Lower lobe of right lung (tissue), 2 donors: Measurements from ENCODE around the gene CSTB. TPM values are rescaled to one million over a fixed set of nuclear protein-coding genes. Genes with fewer than 3 reads are reported as not detected.
A peak's percentile ranks its signal among the peaks of the same experiment; 100 is the strongest.

Experiments
- ATAC-seq, 2 donors: fragments of 200-7000 bp; cut with Tn5 transposase; one replicate each; pipeline ENCODE4 v1.9.1; 2020 to 2022; ENCODE audit warnings: mild to moderate bottlenecking in 2 of 2, moderate library complexity in 2 of 2
- DNase-seq: peaks from one replicate; pipeline ENCODE4 v3.0.0-alpha.2; 2020
- H3K27ac ChIP-seq: fragments of 200-600 bp; one replicate; pipeline ENCODE4 v1.8.0; 2022
- H3K27me3 ChIP-seq: fragments of 200-600 bp; one replicate; pipeline ENCODE4 v1.8.0; 2022; ENCODE audit warnings: low read depth
- H3K36me3 ChIP-seq: fragments of 200-600 bp; one replicate; pipeline ENCODE4 v1.8.0; 2022; ENCODE audit warnings: mild to moderate bottlenecking
- H3K4me1 ChIP-seq: fragments of 200-600 bp; one replicate; pipeline ENCODE4 v1.8.0; 2022
- H3K4me3 ChIP-seq: fragments of 200-600 bp; one replicate; pipeline ENCODE4 v1.8.0; 2022; ENCODE audit warnings: mild to moderate bottlenecking
- H3K9me3 ChIP-seq: fragments of 200-600 bp; one replicate; pipeline ENCODE4 v1.8.0; 2022
- intact Hi-C: fragments of 100-400 bp; cut with DNase I; formaldehyde crosslinking; loops from one replicate; pipeline ENCODE4 v1.11.0; 2022
- total RNA-seq: library from RNA; stranded (reverse); fragmentation: NEBNext Ultra II Directional; extraction: Animal tissue kit (Norgen Biotek cat#: 25700); gene quantifications from one replicate; pipeline ENCODE4 v1.2.1, GENCODE V29; 2021
- TF ChIP-seq, protein P1 (sequence below): fragments of 200-600 bp; IDR thresholded peaks from one replicate; pipeline ENCODE4 v1.8.0; 2022; ENCODE audit warnings: antibody characterized with exemption, mild to moderate bottlenecking
- donor health status: DM: no; HTN: yes; CAD: no; lungs with severe emphysema.

The CSTB gene
- total RNA-seq, 1 donor from 2014 or later, result 154 TPM

- intact Hi-C loops, result no loop called here
- Histone ChIP-seq H3K27me3 (no peaks in the 10 kb centered on the region), H3K27ac (no peak overlapping the region), H3K4me3 (no peak overlapping the region), H3K4me1 (peaks cover 24% of the 10 kb centered on the region), H3K36me3 (peaks cover 20% of the 10 kb centered on the region), H3K9me3 (no peaks in the 10 kb centered on the region)
- DNase-seq (no peak), ATAC-seq (no peak)
- TF ChIP-seq, protein P1, sequence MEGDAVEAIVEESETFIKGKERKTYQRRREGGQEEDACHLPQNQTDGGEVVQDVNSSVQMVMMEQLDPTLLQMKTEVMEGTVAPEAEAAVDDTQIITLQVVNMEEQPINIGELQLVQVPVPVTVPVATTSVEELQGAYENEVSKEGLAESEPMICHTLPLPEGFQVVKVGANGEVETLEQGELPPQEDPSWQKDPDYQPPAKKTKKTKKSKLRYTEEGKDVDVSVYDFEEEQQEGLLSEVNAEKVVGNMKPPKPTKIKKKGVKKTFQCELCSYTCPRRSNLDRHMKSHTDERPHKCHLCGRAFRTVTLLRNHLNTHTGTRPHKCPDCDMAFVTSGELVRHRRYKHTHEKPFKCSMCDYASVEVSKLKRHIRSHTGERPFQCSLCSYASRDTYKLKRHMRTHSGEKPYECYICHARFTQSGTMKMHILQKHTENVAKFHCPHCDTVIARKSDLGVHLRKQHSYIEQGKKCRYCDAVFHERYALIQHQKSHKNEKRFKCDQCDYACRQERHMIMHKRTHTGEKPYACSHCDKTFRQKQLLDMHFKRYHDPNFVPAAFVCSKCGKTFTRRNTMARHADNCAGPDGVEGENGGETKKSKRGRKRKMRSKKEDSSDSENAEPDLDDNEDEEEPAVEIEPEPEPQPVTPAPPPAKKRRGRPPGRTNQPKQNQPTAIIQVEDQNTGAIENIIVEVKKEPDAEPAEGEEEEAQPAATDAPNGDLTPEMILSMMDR, result no peak
These were observed 32.3 kb upstream of the CSTB start for GRCh38 chr21:43808367-43808766.

GRCh38 chr21:43806017-43806710, 30.1 kb upstream of the CSTB start:
- H3K9me3 ChIP-seq, result no peaks in the 10 kb centered on the region
- no peak overlapping the region for H3K27ac ChIP-seq
- intact Hi-C loops, result no loop called here
- ATAC-seq (no peak), DNase-seq (no peak)
- peaks cover 42% of the 10 kb centered on the region for H3K36me3 ChIP-seq
- H3K4me1 ChIP-seq, result peaks cover 6% of the 10 kb centered on the region
- no peak overlapping the region for H3K4me3 ChIP-seq
- H3K27me3 ChIP-seq, result no peaks in the 10 kb centered on the region
- TF ChIP-seq, protein P1, result no peak

- ATAC-seq, result no peak
- H3K36me3 ChIP-seq, result peaks cover 50% of the 10 kb centered on the region
- peak; percentile 71 for DNase-seq
- H3K27me3 ChIP-seq, result no peaks in the 10 kb centered on the region
- intact Hi-C loops, result no loop called here
- H3K9me3 ChIP-seq, result no peaks in the 10 kb centered on the region
- peak overlapping the region; percentile 11 for H3K27ac ChIP-seq
- no peaks in the 10 kb centered on the region for H3K4me1 ChIP-seq
- TF ChIP-seq, protein P1, result no peak
- no peak overlapping the region for H3K4me3 ChIP-seq
These were observed 29.2 kb upstream of the CSTB start for GRCh38 chr21:43805275-43805800.

DNA sequence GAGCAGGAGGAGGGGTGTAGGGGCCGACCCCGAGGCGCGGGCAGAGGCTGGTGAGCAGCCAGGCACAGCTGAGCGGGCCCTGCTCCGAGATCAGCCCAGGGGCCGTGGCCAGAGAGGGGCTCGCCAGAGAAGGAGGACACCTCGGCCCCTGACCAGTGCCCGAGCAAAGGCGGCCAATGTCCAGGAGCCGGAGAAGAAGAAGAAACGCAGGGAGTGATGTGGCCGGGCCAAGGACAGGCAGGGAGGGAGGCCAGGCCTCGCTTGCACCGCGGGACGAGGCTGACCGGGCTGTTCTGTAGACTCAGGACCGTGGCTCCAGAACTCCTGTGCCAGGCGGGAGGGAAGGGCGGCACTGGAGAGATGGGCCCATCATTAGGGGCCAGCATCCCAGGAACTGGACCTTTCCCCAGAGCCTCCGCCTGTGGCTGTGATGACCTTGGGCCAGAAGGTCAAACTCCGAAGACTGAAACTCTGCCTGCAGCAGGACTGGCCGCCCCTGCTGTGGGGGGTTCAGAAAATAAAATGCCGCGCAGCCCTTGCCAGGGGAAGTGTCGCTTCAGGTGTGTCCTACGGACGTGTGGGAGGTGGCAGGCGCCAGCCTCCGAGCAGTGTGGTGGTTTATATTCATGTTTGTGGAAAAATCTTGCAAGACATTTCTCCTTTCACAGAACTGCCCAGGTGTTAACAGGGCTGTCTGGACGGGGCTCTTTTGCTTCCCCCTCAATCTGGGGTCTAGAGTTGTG, 27.6 kb upstream of the CSTB start:
- Histone ChIP-seq H3K36me3 (peaks cover 61% of the 10 kb centered on the region), H3K4me1 (no peaks in the 10 kb centered on the region), H3K9me3 (no peaks in the 10 kb centered on the region), H3K4me3 (no peak overlapping the region), H3K27ac (no peak overlapping the region), H3K27me3 (no peaks in the 10 kb centered on the region)
- DNase-seq, result no peak
- TF ChIP-seq, protein P1, result no peak
- intact Hi-C loops, result no loop called here
- ATAC-seq, result no peak

- H3K4me1 ChIP-seq, result no peaks in the 10 kb centered on the region
- H3K27me3 ChIP-seq, result no peaks in the 10 kb centered on the region
- peaks cover 68% of the 10 kb centered on the region for H3K36me3 ChIP-seq
- no peak overlapping the region for H3K4me3 ChIP-seq
- TF ChIP-seq, protein P1, result no peak
- ATAC-seq (no peak), DNase-seq (no peak)
- H3K9me3 ChIP-seq, result no peaks in the 10 kb centered on the region
- H3K27ac ChIP-seq, result no peak overlapping the region
- intact Hi-C loops, result no loop called here
These were observed 26.7 kb upstream of the CSTB start for GRCh38 chr21:43802713-43803313.
